Ishikawa (cell line): ENCODE measurements around the gene TNIP2.

ENCODE experiments used
- CEBPB ChIP-seq: IDR thresholded peaks from 2 replicates; pipeline ENCODE4 v1.6.1; 2012
- CREB1 ChIP-seq: IDR thresholded peaks from 2 replicates; pipeline ENCODE4 v1.6.1; 2012; ENCODE audit warnings: low read depth
- EGR1 ChIP-seq: IDR thresholded peaks from 2 replicates; pipeline ENCODE4 v1.6.1; 2012
- EP300 ChIP-seq: IDR thresholded peaks from 2 replicates; pipeline ENCODE4 v1.6.1; 2012; ENCODE audit warnings: borderline replicate concordance
- FOXM1 ChIP-seq: IDR thresholded peaks from 2 replicates; pipeline ENCODE4 v1.6.1; 2012; ENCODE audit warnings: low read depth, borderline replicate concordance
- NFIC ChIP-seq: IDR thresholded peaks from 2 replicates; pipeline ENCODE4 v1.6.1; 2012
- RAD21 ChIP-seq: IDR thresholded peaks from 2 replicates; pipeline ENCODE4 v1.6.1; 2012; ENCODE audit warnings: low read depth
- TAF1 ChIP-seq: IDR thresholded peaks from 2 replicates; pipeline ENCODE4 v1.6.1; 2012; ENCODE audit warnings: low read depth, mild to moderate bottlenecking
- TCF12 ChIP-seq: IDR thresholded peaks from 2 replicates; pipeline ENCODE4 v1.6.1; 2012; ENCODE audit warnings: low read depth
- TEAD4 ChIP-seq: IDR thresholded peaks from 2 replicates; pipeline ENCODE4 v1.6.1; 2012
- YY1 ChIP-seq: IDR thresholded peaks from 2 replicates; pipeline ENCODE4 v1.6.1; 2012; ENCODE audit warnings: low read depth
- ZBTB7A ChIP-seq: IDR thresholded peaks from 2 replicates; pipeline ENCODE4 v1.6.1; 2012; ENCODE audit warnings: low read depth
- TF ChIP-seq, protein P1 (sequence below): IDR thresholded peaks from 2 replicates; pipeline ENCODE4 v1.6.1; 2012; ENCODE audit warnings: low read depth, mild to moderate bottlenecking
- TF ChIP-seq, protein P2 (sequence below): IDR thresholded peaks from 2 replicates; pipeline ENCODE4 v1.6.1; 2012
- TF ChIP-seq, protein P3 (sequence below): IDR thresholded peaks from 2 replicates; pipeline ENCODE4 v1.6.1; 2012

TNIP2 gene

DNA sequence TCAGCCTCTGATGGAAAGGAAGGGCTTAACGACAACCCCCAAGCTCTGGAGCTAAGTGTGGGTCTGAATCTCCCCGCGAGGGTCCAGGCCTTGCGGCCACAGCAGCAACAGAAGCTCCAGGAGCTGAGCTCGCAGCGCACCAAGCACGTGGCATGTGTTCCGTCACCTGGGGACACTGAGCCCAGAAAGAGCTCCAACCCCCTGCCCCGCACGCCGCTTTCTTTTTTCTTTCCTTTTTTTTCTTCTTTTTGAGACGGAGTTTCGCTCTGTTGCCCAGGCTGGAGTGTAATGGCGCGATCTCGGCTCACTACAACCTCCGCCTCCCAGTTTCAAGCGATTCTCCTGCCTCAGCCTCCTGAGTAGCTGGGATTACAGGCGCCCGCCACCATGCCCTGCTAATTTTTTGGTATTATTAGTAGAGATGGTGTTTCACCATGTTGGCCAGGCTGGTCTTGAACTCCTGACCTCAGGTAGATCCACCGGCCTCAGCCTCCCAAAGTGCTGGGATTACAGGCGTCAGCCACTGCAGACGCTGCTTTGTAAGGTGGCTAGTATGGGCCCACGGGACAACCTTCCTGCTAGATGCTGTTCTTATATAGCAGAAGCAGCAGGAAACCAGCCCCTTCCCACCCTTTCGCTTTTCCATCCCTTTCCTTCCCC is 685 bp upstream of the TNIP2 start:
- TF ChIP-seq, protein P1, sequence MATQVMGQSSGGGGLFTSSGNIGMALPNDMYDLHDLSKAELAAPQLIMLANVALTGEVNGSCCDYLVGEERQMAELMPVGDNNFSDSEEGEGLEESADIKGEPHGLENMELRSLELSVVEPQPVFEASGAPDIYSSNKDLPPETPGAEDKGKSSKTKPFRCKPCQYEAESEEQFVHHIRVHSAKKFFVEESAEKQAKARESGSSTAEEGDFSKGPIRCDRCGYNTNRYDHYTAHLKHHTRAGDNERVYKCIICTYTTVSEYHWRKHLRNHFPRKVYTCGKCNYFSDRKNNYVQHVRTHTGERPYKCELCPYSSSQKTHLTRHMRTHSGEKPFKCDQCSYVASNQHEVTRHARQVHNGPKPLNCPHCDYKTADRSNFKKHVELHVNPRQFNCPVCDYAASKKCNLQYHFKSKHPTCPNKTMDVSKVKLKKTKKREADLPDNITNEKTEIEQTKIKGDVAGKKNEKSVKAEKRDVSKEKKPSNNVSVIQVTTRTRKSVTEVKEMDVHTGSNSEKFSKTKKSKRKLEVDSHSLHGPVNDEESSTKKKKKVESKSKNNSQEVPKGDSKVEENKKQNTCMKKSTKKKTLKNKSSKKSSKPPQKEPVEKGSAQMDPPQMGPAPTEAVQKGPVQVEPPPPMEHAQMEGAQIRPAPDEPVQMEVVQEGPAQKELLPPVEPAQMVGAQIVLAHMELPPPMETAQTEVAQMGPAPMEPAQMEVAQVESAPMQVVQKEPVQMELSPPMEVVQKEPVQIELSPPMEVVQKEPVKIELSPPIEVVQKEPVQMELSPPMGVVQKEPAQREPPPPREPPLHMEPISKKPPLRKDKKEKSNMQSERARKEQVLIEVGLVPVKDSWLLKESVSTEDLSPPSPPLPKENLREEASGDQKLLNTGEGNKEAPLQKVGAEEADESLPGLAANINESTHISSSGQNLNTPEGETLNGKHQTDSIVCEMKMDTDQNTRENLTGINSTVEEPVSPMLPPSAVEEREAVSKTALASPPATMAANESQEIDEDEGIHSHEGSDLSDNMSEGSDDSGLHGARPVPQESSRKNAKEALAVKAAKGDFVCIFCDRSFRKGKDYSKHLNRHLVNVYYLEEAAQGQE = no peak
- TF ChIP-seq TCF12 (no peak), CEBPB (no peak), ZBTB7A (no peak), TAF1 (no peak; the same call in 1 of the 2 replicates), RAD21 (no peak), YY1 (no peak), EGR1 (no peak), CREB1 (no peak), EP300 (no peak), FOXM1 (no peak), TEAD4 (no peak), NFIC (no peak)
- TF ChIP-seq, protein P2, sequence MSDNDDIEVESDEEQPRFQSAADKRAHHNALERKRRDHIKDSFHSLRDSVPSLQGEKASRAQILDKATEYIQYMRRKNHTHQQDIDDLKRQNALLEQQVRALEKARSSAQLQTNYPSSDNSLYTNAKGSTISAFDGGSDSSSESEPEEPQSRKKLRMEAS = no peak
- TF ChIP-seq, protein P3, sequence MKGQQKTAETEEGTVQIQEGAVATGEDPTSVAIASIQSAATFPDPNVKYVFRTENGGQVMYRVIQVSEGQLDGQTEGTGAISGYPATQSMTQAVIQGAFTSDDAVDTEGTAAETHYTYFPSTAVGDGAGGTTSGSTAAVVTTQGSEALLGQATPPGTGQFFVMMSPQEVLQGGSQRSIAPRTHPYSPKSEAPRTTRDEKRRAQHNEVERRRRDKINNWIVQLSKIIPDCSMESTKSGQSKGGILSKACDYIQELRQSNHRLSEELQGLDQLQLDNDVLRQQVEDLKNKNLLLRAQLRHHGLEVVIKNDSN = no peak

DNA sequence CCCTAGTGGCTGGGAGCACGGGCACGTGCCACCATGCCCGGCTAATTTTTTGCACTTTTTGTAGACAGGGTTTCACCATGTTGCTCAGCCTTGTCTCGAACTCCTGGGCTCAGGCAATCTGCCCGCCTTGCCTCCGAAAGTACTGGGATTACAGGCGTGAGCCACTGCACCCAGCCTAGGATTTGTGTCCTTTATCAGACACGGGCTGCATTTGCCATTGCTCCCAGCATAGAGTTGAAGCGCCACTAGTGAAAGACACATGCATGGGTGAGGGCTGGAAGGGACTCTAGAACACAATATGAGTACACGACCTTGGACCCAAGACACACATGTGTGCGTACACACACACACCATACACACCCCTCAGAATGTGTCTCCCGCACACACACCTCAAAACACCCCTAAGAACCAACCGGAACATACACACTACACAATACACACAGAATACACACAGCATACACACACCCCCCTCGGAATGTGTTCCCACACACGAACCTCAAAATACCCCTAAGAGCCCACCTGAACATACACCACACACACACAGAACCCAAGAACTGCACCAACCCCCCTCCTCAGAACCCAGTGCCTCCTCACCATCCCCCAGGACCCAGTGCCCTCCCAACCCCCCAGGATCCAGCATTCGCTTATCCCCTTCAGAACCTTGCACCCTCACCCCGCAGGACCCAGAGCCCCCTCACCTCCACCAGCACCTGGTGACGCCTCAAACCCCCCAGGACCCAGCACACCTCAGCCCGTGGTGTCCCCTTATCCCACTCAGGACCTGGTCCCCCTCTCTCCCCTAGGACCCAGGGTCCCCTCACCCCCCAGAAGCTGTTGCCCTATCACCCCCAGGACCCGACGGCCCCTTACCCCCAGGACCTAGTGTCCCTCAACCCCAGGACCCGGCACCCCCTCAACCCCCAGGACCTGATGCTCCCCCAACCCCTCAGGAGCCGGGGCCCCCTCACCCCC is 1.0 kb downstream of the TNIP2 start:
- TF ChIP-seq, protein P2 = no peak
- TF ChIP-seq NFIC = no peak
- no peak for TF ChIP-seq YY1
- TF ChIP-seq ZBTB7A = no peak
- TF ChIP-seq FOXM1 = no peak
- TF ChIP-seq TCF12 = no peak
- no peak for TF ChIP-seq RAD21
- TF ChIP-seq TAF1 = no peak
- TF ChIP-seq, protein P1 = no peak
- TF ChIP-seq CEBPB = no peak
- TF ChIP-seq EP300 = no peak
- no peak for TF ChIP-seq EGR1
- TF ChIP-seq CREB1 = no peak
- TF ChIP-seq TEAD4 = no peak
- TF ChIP-seq, protein P3 = no peak

DNA sequence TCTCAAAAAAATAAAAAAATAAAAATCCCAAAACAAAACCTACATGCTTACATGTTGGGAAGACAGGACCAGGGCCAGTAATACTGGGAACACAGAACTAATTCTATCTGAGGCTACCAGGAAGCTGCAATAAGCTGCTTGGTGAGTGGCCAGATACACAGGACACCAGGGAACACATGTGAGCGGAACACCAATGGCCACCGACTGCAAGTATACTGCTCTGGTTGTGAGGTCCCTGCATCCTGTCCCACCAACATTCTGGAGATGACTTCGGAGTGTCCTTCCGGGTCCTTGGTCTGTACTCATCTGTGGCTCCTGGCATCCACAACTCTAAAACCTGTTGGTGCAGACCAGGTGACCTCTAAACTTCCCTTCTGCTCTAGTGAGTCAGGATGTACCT is 2.7 kb downstream of the TNIP2 start:
- TF ChIP-seq, protein P1 = no peak
